Measurements from ENCODE around the gene SAA4.

Gene SAA4

DNA sequence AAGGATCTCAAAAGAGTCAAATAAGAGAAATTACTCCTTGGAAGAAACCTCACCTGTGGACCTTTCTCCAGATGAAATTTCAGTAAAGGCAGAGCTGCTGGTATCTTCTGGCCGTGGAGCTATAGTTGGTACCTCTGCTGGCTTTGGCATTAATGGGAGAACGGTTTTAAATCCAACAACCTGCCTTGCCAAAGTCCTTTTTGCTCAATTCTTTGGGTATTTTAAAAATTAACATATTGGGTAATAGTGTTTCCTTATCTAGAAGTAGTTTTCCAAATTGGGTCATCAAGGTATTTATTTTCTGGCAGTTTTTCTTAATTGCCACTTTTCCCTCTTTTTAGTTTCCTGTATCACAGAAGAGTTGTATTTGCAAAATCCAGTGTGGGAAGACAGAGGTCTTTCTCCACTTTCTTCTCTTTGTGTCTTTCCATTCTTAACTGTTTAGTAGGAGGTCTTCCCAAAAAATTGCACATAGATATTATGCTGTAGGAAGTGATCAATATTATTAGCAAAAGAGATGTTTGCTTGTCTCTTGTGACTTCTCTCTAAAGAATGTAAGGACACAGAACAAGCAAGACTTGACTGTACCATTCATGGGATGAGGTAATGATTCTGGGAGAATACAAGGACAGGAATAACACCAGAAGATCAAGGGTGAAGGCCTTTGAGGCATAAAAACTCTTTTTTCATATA is at the start of gene SAA4:
Gene SAA4, minus strand, starts transcription at position 139 of the 693 bp plus-strand sequence. CDS start 876 bp downstream, outside the sequence.
- TF ChIP-seq, protein P1, sequence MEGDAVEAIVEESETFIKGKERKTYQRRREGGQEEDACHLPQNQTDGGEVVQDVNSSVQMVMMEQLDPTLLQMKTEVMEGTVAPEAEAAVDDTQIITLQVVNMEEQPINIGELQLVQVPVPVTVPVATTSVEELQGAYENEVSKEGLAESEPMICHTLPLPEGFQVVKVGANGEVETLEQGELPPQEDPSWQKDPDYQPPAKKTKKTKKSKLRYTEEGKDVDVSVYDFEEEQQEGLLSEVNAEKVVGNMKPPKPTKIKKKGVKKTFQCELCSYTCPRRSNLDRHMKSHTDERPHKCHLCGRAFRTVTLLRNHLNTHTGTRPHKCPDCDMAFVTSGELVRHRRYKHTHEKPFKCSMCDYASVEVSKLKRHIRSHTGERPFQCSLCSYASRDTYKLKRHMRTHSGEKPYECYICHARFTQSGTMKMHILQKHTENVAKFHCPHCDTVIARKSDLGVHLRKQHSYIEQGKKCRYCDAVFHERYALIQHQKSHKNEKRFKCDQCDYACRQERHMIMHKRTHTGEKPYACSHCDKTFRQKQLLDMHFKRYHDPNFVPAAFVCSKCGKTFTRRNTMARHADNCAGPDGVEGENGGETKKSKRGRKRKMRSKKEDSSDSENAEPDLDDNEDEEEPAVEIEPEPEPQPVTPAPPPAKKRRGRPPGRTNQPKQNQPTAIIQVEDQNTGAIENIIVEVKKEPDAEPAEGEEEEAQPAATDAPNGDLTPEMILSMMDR (IDR thresholded peaks at IDR 0.05; ENCODE audit: unreplicated experiment in 3 of 3), result no peak
- Mint-ChIP-seq H3K4me1 (no peaks in the 10 kb centered on the region), H3K27me3 (ENCODE audit: low read depth) (peaks cover 10% of the 10 kb centered on the region), H3K9me3 (no peaks in the 10 kb centered on the region), H3K27ac (no peak within 1 kb of the TSS), H3K36me3 (ENCODE audit: low read depth) (no peaks in the 10 kb centered on the region), H3K4me3 (no peak within 1 kb of the TSS)

DNA sequence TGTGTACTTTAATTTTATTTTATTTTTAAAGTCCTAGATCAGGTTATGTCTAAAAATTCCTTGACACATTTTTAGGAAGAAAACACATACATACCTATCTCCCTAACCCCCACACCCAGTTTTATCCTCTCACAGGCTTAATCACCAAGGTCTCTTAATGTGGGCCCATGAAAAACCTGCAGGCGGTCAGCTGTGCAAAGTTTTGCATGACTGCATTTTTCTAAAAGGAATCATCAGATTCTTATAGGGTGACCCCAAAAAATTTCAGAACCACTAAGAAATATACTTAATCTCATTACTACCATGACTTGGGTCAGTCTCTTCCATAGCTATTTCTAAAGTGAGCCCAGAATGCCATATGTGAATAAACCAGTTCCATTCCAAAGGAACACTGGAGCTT is 49.2 kb upstream of the SAA4 start:
- Mint-ChIP-seq H3K9me3 (no peaks in the 10 kb centered on the region), H3K36me3 (ENCODE audit: low read depth) (peaks cover 63% of the 10 kb centered on the region), H3K4me1 (no peaks in the 10 kb centered on the region), H3K4me3 (no peak overlapping the region), H3K27me3 (ENCODE audit: low read depth) (no peaks in the 10 kb centered on the region), H3K27ac (no peak overlapping the region)
- TF ChIP-seq, protein P1 (IDR thresholded peaks at IDR 0.05; ENCODE audit: unreplicated experiment in 3 of 3), result no peak

- H3K9me3 Mint-ChIP-seq, result no peaks in the 10 kb centered on the region
- peaks cover 64% of the 10 kb centered on the region for H3K36me3 Mint-ChIP-seq (ENCODE audit: low read depth)
- no peaks in the 10 kb centered on the region for H3K27me3 Mint-ChIP-seq (ENCODE audit: low read depth)
- TF ChIP-seq, protein P1 (IDR thresholded peaks at IDR 0.05; ENCODE audit: unreplicated experiment in 3 of 3), result no peak
- H3K27ac Mint-ChIP-seq, result no peak overlapping the region
- no peak overlapping the region for H3K4me3 Mint-ChIP-seq
- no peaks in the 10 kb centered on the region for H3K4me1 Mint-ChIP-seq
Measured at GRCh38 chr11:18282626-18283025, 46.0 kb upstream of the SAA4 start.

- no peak overlapping the region for H3K27ac Mint-ChIP-seq
- no peak overlapping the region for H3K4me3 Mint-ChIP-seq
- peaks cover 55% of the 10 kb centered on the region for H3K36me3 Mint-ChIP-seq (ENCODE audit: low read depth)
- no peaks in the 10 kb centered on the region for H3K4me1 Mint-ChIP-seq
- TF ChIP-seq, protein P1 (IDR thresholded peaks at IDR 0.05; ENCODE audit: unreplicated experiment in 3 of 3), result no peak
- no peaks in the 10 kb centered on the region for H3K9me3 Mint-ChIP-seq
- H3K27me3 Mint-ChIP-seq (ENCODE audit: low read depth), result no peaks in the 10 kb centered on the region
Measured at GRCh38 chr11:18280438-18281045, 43.9 kb upstream of the SAA4 start.

DNA sequence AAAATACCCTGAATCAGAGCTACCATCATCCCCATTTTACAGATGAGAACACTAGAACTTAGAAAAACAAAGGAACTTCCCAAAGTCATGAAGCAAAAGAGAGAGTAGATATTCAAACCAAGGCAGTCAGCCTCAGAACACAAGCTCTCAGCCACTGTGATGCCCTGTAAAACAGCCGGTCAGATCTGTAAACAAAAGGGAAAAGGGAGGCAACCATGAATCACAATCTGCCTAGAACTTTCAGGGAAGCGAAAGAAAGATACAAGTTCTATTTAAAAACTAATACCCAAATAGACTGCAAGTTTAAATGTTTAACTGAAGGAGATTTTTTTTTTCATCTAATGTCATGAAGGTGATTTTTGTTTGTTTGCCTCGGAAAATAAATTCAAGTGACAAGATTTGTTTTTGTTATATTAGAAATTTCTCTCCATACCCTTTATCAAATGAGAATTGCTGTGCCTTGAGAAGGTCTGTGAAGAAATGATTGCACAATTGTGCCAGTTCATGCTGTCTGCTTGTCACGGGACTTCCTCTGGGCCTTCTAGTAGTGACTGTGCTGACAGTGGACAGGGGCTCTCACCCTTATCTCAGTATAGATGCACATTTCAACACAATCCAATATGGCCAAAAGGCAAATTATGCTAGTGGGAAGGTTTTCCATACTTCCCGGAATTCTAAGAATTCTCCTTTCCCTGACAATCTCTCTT is 41.1 kb upstream of the SAA4 start:
- no peaks in the 10 kb centered on the region for H3K9me3 Mint-ChIP-seq
- TF ChIP-seq, protein P1 (IDR thresholded peaks at IDR 0.05; ENCODE audit: unreplicated experiment in 3 of 3), result no peak
- H3K36me3 Mint-ChIP-seq (ENCODE audit: low read depth), result peaks cover 50% of the 10 kb centered on the region
- no peak overlapping the region for H3K4me3 Mint-ChIP-seq
- no peaks in the 10 kb centered on the region for H3K4me1 Mint-ChIP-seq
- H3K27me3 Mint-ChIP-seq (ENCODE audit: low read depth), result no peaks in the 10 kb centered on the region
- no peak overlapping the region for H3K27ac Mint-ChIP-seq

Measured in nephron (organoid).